Measurements from ENCODE around the gene RALGPS1.

Gene RALGPS1

GRCh38 chr9:126906091-126906490, 8.5 kb upstream of the RALGPS1 start:
- no peak for DNase-seq

DNA sequence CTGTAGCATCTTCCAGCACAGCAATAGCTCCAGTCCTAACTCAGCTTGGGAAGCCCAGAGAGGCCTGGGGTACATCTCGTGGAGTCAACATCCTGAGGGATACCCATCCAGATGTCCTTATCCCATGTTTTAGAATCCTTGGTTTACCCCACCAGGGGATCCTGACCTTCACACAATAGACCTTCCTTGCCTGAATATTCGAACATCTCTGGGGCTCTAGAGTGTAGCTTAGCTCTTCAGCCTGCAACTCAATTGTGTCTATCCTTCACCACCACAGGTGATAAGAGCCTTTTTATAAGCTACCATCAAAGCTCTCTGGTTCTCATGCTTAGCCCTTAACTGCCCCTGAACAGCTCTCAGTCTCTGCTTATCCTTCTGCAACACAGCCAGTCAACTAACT, 7.5 kb upstream of the RALGPS1 start:
- no peak for DNase-seq

DNA sequence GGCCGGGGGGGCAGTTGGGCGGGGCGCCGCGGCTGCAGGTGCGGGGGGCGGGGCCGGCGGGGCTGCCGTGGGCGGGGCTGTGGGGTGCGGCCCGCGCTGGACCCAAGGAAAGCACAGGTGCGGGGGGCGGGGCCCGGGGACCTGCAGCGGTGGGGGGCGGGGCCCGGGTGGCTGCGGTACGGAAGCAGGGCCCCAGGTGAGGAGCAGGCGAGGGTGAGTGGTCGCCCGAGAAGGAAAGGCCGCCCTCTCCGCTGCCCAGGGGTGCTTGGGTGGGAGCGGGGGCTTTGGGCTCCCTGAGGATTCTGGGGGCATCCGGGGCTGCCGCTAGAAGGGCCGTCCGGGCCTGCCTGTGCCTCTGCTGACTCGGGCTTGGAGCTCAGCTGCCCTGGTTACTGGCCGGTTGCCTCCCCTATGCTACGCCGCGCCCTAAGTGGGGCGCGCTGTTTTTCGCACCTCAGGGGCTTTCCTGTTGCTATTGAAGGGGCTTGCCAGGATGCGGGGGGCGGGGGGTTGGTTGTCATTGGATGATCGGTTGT, 767 bp downstream of the RALGPS1 start:
- DNase-seq = peak; percentile 27

- no peak for DNase-seq
Observed at GRCh38 chr9:126915846-126916543, 1.4 kb downstream of the RALGPS1 start.

DNA sequence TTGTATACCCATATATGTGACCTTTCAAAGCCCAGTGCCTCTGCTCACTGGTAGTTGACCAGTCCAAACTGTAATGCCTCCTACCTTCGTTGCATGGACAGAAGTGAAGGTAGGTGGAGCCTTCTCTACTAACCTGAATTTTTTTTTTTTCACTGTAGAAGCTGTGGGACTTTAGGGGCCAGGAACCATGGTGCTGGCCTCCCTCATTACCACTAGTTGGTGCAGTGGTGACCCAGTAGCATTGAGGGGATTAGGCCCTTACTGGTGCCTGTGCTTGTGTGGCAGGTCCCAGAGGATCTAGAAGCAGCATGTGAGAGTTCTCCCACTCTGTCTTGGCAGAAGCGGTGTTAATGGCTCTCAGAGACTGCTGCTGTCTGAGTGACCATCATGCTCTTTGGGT, 2.3 kb downstream of the RALGPS1 start:
- no peak for DNase-seq

- no peak for DNase-seq
Observed at GRCh38 chr9:126919193-126919592, 4.6 kb downstream of the RALGPS1 start.

DNA sequence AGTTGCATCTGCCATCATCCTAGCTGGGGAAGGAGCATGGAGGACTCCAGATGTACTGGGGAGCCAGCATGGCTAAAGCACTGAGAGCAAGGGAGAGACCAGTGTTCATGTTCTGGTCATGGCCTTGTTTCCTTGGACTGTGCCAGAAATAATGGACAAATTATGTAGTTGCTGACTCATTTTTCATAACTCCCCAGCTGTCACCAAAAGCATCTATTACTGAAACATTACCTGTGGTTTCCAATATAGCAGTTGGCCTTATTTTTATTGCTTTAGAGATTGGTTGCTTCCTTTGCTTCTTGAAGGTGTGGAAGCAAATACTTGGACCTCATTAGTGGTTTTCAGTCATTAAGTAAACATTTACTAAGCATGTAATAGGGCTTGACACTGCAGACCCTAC, 11.3 kb downstream of the RALGPS1 start:
- DNase-seq = no peak

- DNase-seq = no peak
Observed at GRCh38 chr9:126926364-126926763, 11.8 kb downstream of the RALGPS1 start.

GRCh38 chr9:126927419-126927818, 12.8 kb downstream of the RALGPS1 start:
- DNase-seq = no peak

GRCh38 chr9:126932871-126933321, 18.3 kb downstream of the RALGPS1 start:
- no peak for DNase-seq

DNA sequence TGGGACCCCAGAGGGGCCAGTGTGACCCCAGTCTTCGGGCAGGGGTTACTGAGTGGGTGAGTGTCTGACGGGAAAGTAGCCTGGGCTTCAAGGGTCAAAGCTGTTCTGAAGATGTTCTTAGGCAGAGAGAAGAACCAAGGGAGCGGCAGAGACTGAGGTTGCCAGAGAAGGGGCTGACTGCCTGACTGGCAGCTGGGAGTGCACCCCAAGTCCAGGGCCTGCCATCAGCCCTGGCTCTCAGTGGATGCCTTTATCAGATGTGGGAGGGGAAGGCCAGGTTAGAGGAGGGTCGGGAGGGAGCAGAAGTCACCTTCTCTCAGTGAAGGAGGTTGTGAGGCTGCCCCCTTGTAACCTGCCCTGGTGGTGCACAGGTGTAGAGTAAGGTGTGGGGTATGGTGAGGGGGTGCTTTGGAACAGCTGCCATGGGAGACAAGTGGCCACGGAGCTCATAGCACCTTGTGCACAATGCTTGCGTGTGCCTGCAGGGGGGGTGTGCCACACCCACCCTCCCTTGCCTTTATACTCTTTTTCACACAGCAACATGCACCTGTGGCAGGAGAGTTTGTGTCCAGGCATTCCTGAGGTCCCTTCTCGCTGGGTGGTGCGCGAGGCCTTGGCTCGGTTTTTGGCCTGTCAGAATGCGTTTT, 18.9 kb downstream of the RALGPS1 start:
- DNase-seq = no peak

GRCh38 chr9:126934441-126934840, 19.9 kb downstream of the RALGPS1 start:
- DNase-seq = no peak

DNA sequence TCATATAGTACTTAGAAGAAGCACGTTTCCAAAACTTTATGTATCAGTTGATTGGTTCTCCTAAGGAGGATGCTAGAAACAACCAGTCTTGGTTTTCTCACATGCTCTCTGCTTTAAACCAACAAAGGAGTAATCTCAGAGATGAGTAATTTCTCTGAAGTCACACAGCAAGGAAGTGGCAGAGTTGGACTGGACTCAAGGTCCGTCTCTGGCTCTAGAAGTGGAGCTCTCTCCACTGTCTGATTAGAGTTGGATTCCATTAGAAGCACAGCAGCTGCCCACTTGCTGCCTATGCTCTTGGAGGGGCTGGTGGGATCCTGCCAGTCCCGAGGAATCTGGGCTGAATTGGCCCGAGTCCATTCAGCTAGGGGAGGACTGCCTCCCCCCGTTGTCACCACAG, 21.0 kb downstream of the RALGPS1 start:
- no peak for DNase-seq

GRCh38 chr9:126937444-126937843, 22.9 kb downstream of the RALGPS1 start:
- no peak for DNase-seq

DNA sequence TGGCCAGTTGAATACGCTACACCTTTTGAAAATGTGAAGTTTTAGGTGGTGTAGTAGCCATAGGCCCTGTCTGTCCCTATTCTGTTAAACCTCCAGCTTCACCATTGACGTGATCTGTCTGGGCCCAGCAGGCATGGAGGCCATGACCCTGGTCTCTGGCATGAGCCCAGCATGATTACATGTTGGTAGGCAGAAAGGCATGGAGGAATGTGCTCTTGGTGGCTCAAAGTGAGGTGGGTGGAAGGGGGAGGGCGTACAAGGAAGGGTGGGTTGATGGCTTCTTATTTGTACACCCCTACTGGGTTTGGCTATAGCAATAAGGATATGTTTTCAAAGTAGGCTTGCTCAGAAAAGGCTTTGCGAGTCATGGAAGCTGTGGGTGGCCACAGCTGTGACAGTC, 23.7 kb downstream of the RALGPS1 start:
- no peak for DNase-seq

- no peak for DNase-seq
Observed at GRCh38 chr9:126939821-126940221, 25.2 kb downstream of the RALGPS1 start.

GRCh38 chr9:126942399-126942798, 27.8 kb downstream of the RALGPS1 start:
- DNase-seq = no peak

GRCh38 chr9:126945682-126946081, 31.1 kb downstream of the RALGPS1 start:
- no peak for DNase-seq

DNA sequence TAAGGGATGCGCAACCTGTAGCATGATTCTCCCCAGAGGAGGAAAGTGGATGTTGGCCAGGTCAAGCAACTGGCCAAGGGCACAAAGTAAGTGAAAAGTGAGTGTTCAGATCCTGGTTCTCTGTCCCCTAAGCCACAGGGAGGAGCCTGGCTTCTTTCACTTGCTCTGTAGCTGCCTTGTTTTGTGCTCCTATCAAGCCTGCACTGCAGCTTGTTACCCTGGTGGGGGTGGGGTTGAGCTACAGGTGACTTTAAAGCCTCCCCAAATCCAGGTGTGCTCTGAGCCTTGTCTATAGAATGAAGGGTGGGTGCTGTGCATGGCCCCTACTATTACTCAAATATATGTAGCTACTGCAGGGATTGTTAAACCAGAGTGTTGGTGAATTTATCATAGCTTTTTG, 32.9 kb downstream of the RALGPS1 start:
- no peak for DNase-seq

DNA sequence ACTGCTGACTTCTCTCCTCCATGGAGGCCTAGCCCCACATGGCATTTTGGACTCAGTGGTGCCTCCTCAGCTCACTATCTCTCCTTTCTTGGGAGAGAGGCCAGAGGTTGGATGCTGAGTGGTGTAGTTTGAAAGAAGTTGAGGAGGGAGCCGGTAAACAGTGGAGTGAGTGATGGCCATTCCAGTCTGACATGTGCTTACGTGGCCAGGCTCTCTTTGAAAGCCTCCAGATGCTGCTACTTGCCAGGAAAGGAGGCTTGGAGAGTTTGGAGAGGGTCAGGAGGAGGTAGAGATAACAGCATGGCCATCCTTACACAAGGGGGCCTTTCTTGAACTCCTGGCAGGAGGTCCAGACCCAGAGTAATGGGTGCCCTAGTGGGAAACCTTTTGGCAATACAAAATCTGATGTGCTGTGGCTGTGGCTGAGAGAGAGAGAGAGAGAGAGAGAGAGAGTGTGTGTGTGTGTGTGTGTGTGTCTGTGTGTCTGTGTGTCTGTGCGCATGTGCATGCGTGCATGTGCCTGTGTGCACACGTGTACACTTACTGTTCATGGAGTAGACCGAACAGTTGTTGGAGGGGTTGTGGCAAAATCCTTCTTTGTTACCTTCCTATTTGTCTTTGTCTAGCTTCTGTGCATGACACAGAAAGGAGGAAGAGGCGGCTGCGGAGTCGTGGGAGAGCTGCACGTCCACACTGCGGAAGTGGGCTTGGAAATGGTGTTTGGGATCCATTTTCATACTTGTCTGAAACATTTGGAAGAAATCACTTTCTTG, 37.8 kb downstream of the RALGPS1 start:
- DNase-seq = no peak

DNA sequence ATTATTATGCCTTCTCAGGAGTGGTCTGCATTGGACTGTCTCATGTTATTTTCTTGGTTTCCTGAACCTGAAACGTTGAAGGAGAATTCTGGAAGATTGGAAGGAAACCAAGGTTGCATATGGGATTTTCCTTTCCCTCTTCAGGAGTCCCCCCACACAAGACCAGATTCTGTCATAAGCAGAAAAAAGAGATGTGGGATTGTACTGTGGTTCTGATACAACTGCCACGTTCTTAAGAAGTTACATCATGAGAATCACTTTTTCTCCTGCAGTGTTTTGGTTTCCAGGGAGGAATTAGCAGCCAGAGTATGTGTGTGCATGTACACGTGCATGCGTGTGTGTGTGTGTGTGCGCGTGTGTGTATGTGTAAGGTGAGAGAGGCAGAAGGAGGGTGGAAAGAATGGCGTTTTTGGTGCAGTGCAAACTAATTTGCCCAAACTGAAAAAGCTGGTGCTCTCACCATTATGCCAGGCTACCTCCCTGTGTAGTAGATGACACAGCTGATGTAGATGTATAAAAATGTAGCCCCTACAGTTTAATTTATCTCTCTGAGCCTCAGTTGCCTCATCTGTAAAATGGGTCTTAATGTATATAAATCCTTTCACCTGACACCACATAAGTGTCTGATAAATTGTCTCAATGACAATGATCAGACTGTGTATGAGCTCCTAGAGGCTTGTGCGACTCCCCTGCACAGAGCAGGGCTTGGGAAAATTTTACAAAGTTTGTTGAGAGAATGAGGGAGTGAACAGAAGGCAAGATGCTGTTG, 38.6 kb downstream of the RALGPS1 start:
- DNase-seq = no peak

- DNase-seq = no peak
Observed at GRCh38 chr9:126955811-126956210, 41.2 kb downstream of the RALGPS1 start.
